Activated CD4-positive, alpha-beta memory T cell treated with anti-CD3 and anti-CD28 coated beads for 36 hours (primary cell): ENCODE measurements around the gene CGB7. TPM values are rescaled to one million over a fixed set of nuclear protein-coding genes. Genes with fewer than 3 reads are reported as not detected.

Source experiments
- CTCF ChIA-PET: fragments of 350-600 bp; sonication (Branson Sonifier 250); formaldehyde crosslinking; loops from one replicate; lab custom pipeline; 2021; ENCODE audit warnings: antibody characterized with exemption, inconsistent platforms; lab: Charles Lee
- POLR2A ChIA-PET: fragments of 350-600 bp; sonication (Branson Sonifier 250); formaldehyde crosslinking; loops from one replicate; lab custom pipeline; 2021; ENCODE audit warnings: antibody characterized with exemption; lab: Charles Lee
- DNase-seq: peaks from one replicate; pipeline ENCODE4 v3.0.0-alpha.2; 2020
- H3K27ac Mint-ChIP-seq: one replicate; pipeline ENCODE4 v1.8.0; 2021; ENCODE audit warnings: mixed read lengths
- H3K27me3 Mint-ChIP-seq: one replicate; pipeline ENCODE4 v1.8.0; 2021; ENCODE audit warnings: mixed read lengths
- H3K36me3 Mint-ChIP-seq: one replicate; pipeline ENCODE4 v1.8.0; 2021; ENCODE audit warnings: mixed read lengths
- H3K4me1 Mint-ChIP-seq: one replicate; pipeline ENCODE4 v1.8.0; 2021; ENCODE audit warnings: low read depth, mixed read lengths
- H3K4me3 Mint-ChIP-seq: one replicate; pipeline ENCODE4 v1.8.0; 2021; ENCODE audit warnings: mild to moderate bottlenecking, mixed read lengths
- H3K9me3 Mint-ChIP-seq: one replicate; pipeline ENCODE4 v1.8.0; 2021; ENCODE audit warnings: mixed read lengths
- intact Hi-C: fragments of 100-400 bp; cut with micrococcal nuclease; formaldehyde crosslinking; loops from one replicate; pipeline ENCODE4 v1.15.1; 2023
- total RNA-seq, 2 experiments: library from RNA; stranded (reverse); gene quantifications; one replicate each; pipeline ENCODE4 v1.2.3, GENCODE V29; 2021

The CGB7 gene
- total RNA-seq, result not detected

- Mint-ChIP-seq H3K4me3 (peak within 1 kb of the TSS; percentile 48), H3K27me3 (peaks cover 26% of the 10 kb centered on the region), H3K9me3 (no peaks in the 10 kb centered on the region), H3K36me3 (no peaks in the 10 kb centered on the region), H3K4me1 (peaks cover 21% of the 10 kb centered on the region), H3K27ac (no peak within 1 kb of the TSS)
- CTCF ChIA-PET, result interaction anchor here (1.0 to 2.4 kb wide), 4 partner anchors 40 to 169 kb away, joined by 3 to 11 read pairs (median 4); partner anchors contain the start of gene LIN7B
- DNase-seq, result peak; percentile 61
- intact Hi-C loops, result no loop called here
- POLR2A ChIA-PET, result no interaction called here
These were observed at the start of gene CGB7 for GRCh38 chr19:49057636-49058234. Gene CGB7, minus strand, starts transcription at chr19:49057749. Its CDS starts 2,374 bp downstream, at chr19:49055375.

GRCh38 chr19:49106648-49107135 lies 49.1 kb upstream of the CGB7 start:
- Mint-ChIP-seq H3K4me1 (no peaks in the 10 kb centered on the region), H3K4me3 (no peak overlapping the region), H3K27me3 (no peaks in the 10 kb centered on the region), H3K27ac (no peak overlapping the region), H3K9me3 (no peaks in the 10 kb centered on the region), H3K36me3 (peaks cover 42% of the 10 kb centered on the region)
- peak; percentile 74 for DNase-seq
- ChIA-PET POLR2A (interaction anchor here (0.8 to 1.6 kb wide), 2 partner anchors 11 to 21 kb away, joined by 3 to 4 read pairs; no protein-coding TSS in a partner anchor), CTCF (interaction anchor here (0.6 to 3.7 kb wide), 17 partner anchors 9 to 102 kb away, joined by 3 to 50 read pairs (median 4); partner anchors contain the start of gene LIN7B)
- intact Hi-C loops, result no loop called here

GRCh38 chr19:49104229-49104864 lies 46.8 kb upstream of the CGB7 start:
- no peaks in the 10 kb centered on the region for H3K9me3 Mint-ChIP-seq
- no peaks in the 10 kb centered on the region for H3K27me3 Mint-ChIP-seq
- no peaks in the 10 kb centered on the region for H3K4me1 Mint-ChIP-seq
- no peak for DNase-seq
- H3K4me3 Mint-ChIP-seq, result no peak overlapping the region
- ChIA-PET POLR2A (no interaction called here), CTCF (interaction anchor here (1.6 to 3.7 kb wide), 2 partner anchors 12 to 111 kb away, joined by 6 to 48 read pairs; partner anchors contain the start of genes GYS1, LIN7B and RUVBL2)
- peaks cover 56% of the 10 kb centered on the region for H3K36me3 Mint-ChIP-seq
- no peak overlapping the region for H3K27ac Mint-ChIP-seq
- intact Hi-C loops, result no loop called here

- no peak overlapping the region for H3K27ac Mint-ChIP-seq
- POLR2A ChIA-PET, result no interaction called here
- DNase-seq, result no peak
- CTCF ChIA-PET, result interaction anchor here (3.7 kb wide), 1 partner anchor 13 kb away, joined by 48 read pairs; the partner anchor contains the start of gene LIN7B
- H3K36me3 Mint-ChIP-seq, result peaks cover 55% of the 10 kb centered on the region
- no peaks in the 10 kb centered on the region for H3K4me1 Mint-ChIP-seq
- H3K4me3 Mint-ChIP-seq, result no peak overlapping the region
- H3K9me3 Mint-ChIP-seq, result no peaks in the 10 kb centered on the region
- H3K27me3 Mint-ChIP-seq, result no peaks in the 10 kb centered on the region
- intact Hi-C loops, result no loop called here
These were observed 46.0 kb upstream of the CGB7 start for GRCh38 chr19:49103331-49104085.

- H3K27ac Mint-ChIP-seq, result no peak overlapping the region
- intact Hi-C loops, result no loop called here
- POLR2A ChIA-PET, result interaction anchor here (1.5 kb wide), 1 partner anchor 11 kb away, joined by 3 read pairs; no protein-coding TSS in a partner anchor
These were observed 44.8 kb upstream of the CGB7 start for GRCh38 chr19:49102303-49102702.

GRCh38 chr19:49101160-49101559 lies 43.6 kb upstream of the CGB7 start:
- H3K9me3 Mint-ChIP-seq, result no peaks in the 10 kb centered on the region
- H3K27ac Mint-ChIP-seq, result no peak overlapping the region
- POLR2A ChIA-PET, result no interaction called here
- H3K36me3 Mint-ChIP-seq, result peaks cover 50% of the 10 kb centered on the region
- intact Hi-C loops, result no loop called here
- H3K27me3 Mint-ChIP-seq, result no peaks in the 10 kb centered on the region
- DNase-seq, result no peak
- no peaks in the 10 kb centered on the region for H3K4me1 Mint-ChIP-seq
- CTCF ChIA-PET, result interaction anchor here (1.1 to 1.3 kb wide), 2 partner anchors 13 to 45 kb away, joined by 3 to 7 read pairs; partner anchors contain the start of gene LIN7B
- no peak overlapping the region for H3K4me3 Mint-ChIP-seq

More at GRCh38 chr19:49102303-49102702, 44.8 kb upstream of the CGB7 start:
- DNase-seq, result no peak
- Mint-ChIP-seq H3K4me3 (no peak overlapping the region), H3K27me3 (no peaks in the 10 kb centered on the region), H3K4me1 (no peaks in the 10 kb centered on the region), H3K9me3 (no peaks in the 10 kb centered on the region), H3K36me3 (peaks cover 58% of the 10 kb centered on the region)
- CTCF ChIA-PET, result no interaction called here

GRCh38 chr19:49098795-49099194 lies 41.2 kb upstream of the CGB7 start:
- intact Hi-C loops, result no loop called here

GRCh38 chr19:49097453-49098288 lies 40.1 kb upstream of the CGB7 start:
- Mint-ChIP-seq H3K4me1 (peaks cover 2% of the 10 kb centered on the region), H3K9me3 (no peaks in the 10 kb centered on the region), H3K36me3 (peaks cover 44% of the 10 kb centered on the region), H3K27ac (no peak overlapping the region), H3K27me3 (no peaks in the 10 kb centered on the region), H3K4me3 (no peak overlapping the region)
- ChIA-PET CTCF (interaction anchor here (0.6 to 4.5 kb wide), 38 partner anchors 8 to 379 kb away, joined by 3 to 65 read pairs (median 5); partner anchors contain the start of genes CGB7, GYS1, LIN7B and PPFIA3), POLR2A (interaction anchor here (0.5 to 2.4 kb wide), 5 partner anchors 17 to 473 kb away, joined by 3 to 8 read pairs (median 3); partner anchors contain the start of gene LIN7B)
- peak; percentile 79 for DNase-seq
- intact Hi-C loops, result loop anchor here (1.0 kb wide), 2 partner anchors 49 to 102 kb away; no protein-coding TSS in a partner anchor

More at GRCh38 chr19:49098795-49099194, 41.2 kb upstream of the CGB7 start:
- peaks cover 42% of the 10 kb centered on the region for H3K36me3 Mint-ChIP-seq
- ChIA-PET CTCF (interaction anchor here (1.1 to 4.5 kb wide), 12 partner anchors 7 to 311 kb away, joined by 3 to 65 read pairs (median 12); partner anchors contain the start of gene LIN7B), POLR2A (interaction anchor here (2.4 kb wide), 1 partner anchor 16 kb away, joined by 8 read pairs; the partner anchor contains the start of gene LIN7B)
- H3K27ac Mint-ChIP-seq, result no peak overlapping the region
- no peak for DNase-seq
- H3K27me3 Mint-ChIP-seq, result no peaks in the 10 kb centered on the region
- peaks cover 2% of the 10 kb centered on the region for H3K4me1 Mint-ChIP-seq
- no peak overlapping the region for H3K4me3 Mint-ChIP-seq
- H3K9me3 Mint-ChIP-seq, result no peaks in the 10 kb centered on the region

- intact Hi-C loops, result no loop called here
- H3K27ac Mint-ChIP-seq, result no peak overlapping the region
- DNase-seq, result no peak
- no peak overlapping the region for H3K4me3 Mint-ChIP-seq
- CTCF ChIA-PET, result interaction anchor here (0.9 to 4.5 kb wide), 9 partner anchors 8 to 113 kb away, joined by 3 to 50 read pairs (median 5); partner anchors contain the start of gene LIN7B
- H3K9me3 Mint-ChIP-seq, result no peaks in the 10 kb centered on the region
- H3K4me1 Mint-ChIP-seq, result peaks cover 20% of the 10 kb centered on the region
- H3K36me3 Mint-ChIP-seq, result peaks cover 49% of the 10 kb centered on the region
- POLR2A ChIA-PET, result interaction anchor here (1.7 kb wide), 1 partner anchor 11 kb away, joined by 4 read pairs; no protein-coding TSS in a partner anchor
- H3K27me3 Mint-ChIP-seq, result no peaks in the 10 kb centered on the region
These were observed 37.2 kb upstream of the CGB7 start for GRCh38 chr19:49094505-49095482.

- Mint-ChIP-seq H3K9me3 (no peaks in the 10 kb centered on the region), H3K4me1 (peaks cover 27% of the 10 kb centered on the region), H3K27me3 (no peaks in the 10 kb centered on the region), H3K36me3 (peaks cover 42% of the 10 kb centered on the region), H3K27ac (no peak overlapping the region), H3K4me3 (no peak overlapping the region)
- no peak for DNase-seq
- CTCF ChIA-PET, result interaction anchor here (1.5 to 1.6 kb wide), 2 partner anchors 14 to 22 kb away, joined by 4 read pairs; partner anchors contain the start of gene LIN7B
- intact Hi-C loops, result no loop called here
- POLR2A ChIA-PET, result no interaction called here
These were observed 35.1 kb upstream of the CGB7 start for GRCh38 chr19:49092686-49093085.
